ENCODE data around the gene ROR2.
A peak's percentile ranks its signal among the peaks of the same experiment; 100 is the strongest.

The ROR2 gene

DNA sequence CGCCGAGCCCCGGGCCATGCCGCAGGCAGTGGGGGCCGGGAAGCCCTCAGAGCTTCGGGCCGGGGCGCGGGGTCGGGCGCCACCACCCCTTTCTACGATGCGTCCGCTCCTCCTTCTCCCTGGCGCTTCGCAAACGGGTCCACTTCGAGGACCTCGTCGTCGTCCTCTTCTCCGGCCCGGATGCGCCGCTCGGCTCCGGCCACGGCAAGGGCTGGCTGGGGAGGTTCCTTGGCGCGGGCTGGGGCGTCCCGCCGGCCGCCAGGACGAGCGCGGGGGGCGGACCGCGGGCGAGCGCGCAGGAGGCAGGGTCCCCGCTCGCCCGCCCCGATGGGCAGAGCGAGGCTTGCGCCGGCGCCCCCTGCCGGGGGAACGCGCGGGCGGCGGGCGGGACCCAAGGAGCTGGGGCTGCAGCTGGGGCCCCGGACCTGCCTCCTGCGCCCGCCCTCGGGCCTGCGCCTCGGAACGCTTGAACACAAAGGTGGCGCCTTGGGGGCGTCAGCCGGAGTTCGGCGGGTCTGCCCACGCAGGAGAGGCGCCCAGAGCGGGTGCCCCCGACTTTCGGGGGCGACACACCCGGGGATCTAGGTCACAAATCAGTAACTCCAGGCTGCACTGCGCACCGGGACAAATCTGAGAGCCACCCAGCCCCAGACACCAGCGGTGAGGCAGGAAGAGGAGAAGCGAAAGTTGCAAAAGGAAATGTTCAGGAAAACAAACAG is at the start of gene ROR2:
TSS of gene ROR2 (minus strand) at position 283 of the 719 bp plus-strand sequence.
- peak; percentile 15; the same call in 1 of the 2 replicates for TF ChIP-seq RAD21 (IDR thresholded peaks at IDR 0.05; ENCODE audit: low read depth)
- TF ChIP-seq TAF1 (IDR thresholded peaks at IDR 0.05; ENCODE audit: low read depth) = no peak
- no peak for TF ChIP-seq TCF12 (IDR thresholded peaks at IDR 0.05; ENCODE audit: low read depth)
- no peak for TF ChIP-seq YY1 (IDR thresholded peaks at IDR 0.05; ENCODE audit: low read depth)
- TF ChIP-seq USF1 (IDR thresholded peaks at IDR 0.05) = no peak
- no peak for TF ChIP-seq CREB1 (IDR thresholded peaks at IDR 0.05; ENCODE audit: low read depth)
- no peak for TF ChIP-seq NFIC (IDR thresholded peaks at IDR 0.05)
- no peak for TF ChIP-seq TEAD4 (IDR thresholded peaks at IDR 0.05)

GRCh38 chr9:91995000-91995655 is 45.1 kb upstream of the ROR2 start:
- no peak for TF ChIP-seq CEBPB (IDR thresholded peaks at IDR 0.05)
- no peak for TF ChIP-seq EP300 (IDR thresholded peaks at IDR 0.05; ENCODE audit: borderline replicate concordance)

GRCh38 chr9:91994422-91994821 is 44.4 kb upstream of the ROR2 start:
- TF ChIP-seq USF1 (IDR thresholded peaks at IDR 0.05) = no peak
- TF ChIP-seq TCF12 (IDR thresholded peaks at IDR 0.05; ENCODE audit: low read depth) = no peak
- TF ChIP-seq MAX (IDR thresholded peaks at IDR 0.05) = no peak
- TF ChIP-seq CREB1 (IDR thresholded peaks at IDR 0.05; ENCODE audit: low read depth) = no peak
- no peak for TF ChIP-seq CEBPB (IDR thresholded peaks at IDR 0.05)
- no peak for TF ChIP-seq ZBTB7A (IDR thresholded peaks at IDR 0.05; ENCODE audit: low read depth)
- TF ChIP-seq TEAD4 (IDR thresholded peaks at IDR 0.05) = no peak
- no peak for TF ChIP-seq NFIC (IDR thresholded peaks at IDR 0.05)
- no peak for TF ChIP-seq EGR1 (IDR thresholded peaks at IDR 0.05)
- TF ChIP-seq EP300 (IDR thresholded peaks at IDR 0.05; ENCODE audit: borderline replicate concordance) = no peak
- no peak for TF ChIP-seq FOXM1 (IDR thresholded peaks at IDR 0.05; ENCODE audit: borderline replicate concordance, low read depth)
- TF ChIP-seq, protein P1, sequence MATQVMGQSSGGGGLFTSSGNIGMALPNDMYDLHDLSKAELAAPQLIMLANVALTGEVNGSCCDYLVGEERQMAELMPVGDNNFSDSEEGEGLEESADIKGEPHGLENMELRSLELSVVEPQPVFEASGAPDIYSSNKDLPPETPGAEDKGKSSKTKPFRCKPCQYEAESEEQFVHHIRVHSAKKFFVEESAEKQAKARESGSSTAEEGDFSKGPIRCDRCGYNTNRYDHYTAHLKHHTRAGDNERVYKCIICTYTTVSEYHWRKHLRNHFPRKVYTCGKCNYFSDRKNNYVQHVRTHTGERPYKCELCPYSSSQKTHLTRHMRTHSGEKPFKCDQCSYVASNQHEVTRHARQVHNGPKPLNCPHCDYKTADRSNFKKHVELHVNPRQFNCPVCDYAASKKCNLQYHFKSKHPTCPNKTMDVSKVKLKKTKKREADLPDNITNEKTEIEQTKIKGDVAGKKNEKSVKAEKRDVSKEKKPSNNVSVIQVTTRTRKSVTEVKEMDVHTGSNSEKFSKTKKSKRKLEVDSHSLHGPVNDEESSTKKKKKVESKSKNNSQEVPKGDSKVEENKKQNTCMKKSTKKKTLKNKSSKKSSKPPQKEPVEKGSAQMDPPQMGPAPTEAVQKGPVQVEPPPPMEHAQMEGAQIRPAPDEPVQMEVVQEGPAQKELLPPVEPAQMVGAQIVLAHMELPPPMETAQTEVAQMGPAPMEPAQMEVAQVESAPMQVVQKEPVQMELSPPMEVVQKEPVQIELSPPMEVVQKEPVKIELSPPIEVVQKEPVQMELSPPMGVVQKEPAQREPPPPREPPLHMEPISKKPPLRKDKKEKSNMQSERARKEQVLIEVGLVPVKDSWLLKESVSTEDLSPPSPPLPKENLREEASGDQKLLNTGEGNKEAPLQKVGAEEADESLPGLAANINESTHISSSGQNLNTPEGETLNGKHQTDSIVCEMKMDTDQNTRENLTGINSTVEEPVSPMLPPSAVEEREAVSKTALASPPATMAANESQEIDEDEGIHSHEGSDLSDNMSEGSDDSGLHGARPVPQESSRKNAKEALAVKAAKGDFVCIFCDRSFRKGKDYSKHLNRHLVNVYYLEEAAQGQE (IDR thresholded peaks at IDR 0.05; ENCODE audit: low read depth) = no peak
- TF ChIP-seq RAD21 (IDR thresholded peaks at IDR 0.05; ENCODE audit: low read depth) = no peak
- no peak for TF ChIP-seq TAF1 (IDR thresholded peaks at IDR 0.05; ENCODE audit: low read depth)
- no peak for TF ChIP-seq YY1 (IDR thresholded peaks at IDR 0.05; ENCODE audit: low read depth)

DNA sequence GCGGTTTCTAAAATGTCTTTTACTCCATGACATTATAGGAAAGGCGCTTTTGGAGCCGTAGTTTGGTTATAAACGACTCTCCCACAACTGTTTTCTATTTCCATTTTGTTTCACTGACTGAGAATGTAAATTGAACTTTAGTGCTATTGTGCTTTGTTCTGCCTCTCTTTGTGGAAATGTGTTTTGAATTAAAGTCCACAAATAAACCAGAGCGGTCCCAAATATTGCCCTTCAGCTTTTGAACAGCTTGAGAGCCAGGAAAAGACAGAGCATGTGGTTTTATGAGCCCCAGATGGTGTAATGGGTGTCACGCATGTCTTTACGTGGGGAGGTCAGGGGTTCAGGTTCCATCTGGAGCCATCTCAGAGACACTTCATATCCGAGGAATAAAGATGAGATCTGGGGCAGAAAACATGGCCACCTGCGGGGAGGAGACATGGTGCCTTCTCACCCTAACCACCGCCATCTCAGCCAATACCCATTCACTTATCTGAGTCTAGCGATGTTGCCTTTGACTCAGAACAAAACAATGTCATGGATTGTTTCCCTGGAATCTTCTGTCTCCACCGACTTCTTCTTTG is 42.5 kb upstream of the ROR2 start:
- TF ChIP-seq EP300 (IDR thresholded peaks at IDR 0.05; ENCODE audit: borderline replicate concordance) (no peak), USF1 (IDR thresholded peaks at IDR 0.05) (no peak), YY1 (IDR thresholded peaks at IDR 0.05; ENCODE audit: low read depth) (no peak), CREB1 (IDR thresholded peaks at IDR 0.05; ENCODE audit: low read depth) (no peak), RAD21 (IDR thresholded peaks at IDR 0.05; ENCODE audit: low read depth) (no peak), MAX (IDR thresholded peaks at IDR 0.05) (no peak), CEBPB (IDR thresholded peaks at IDR 0.05) (no peak), ZBTB7A (IDR thresholded peaks at IDR 0.05; ENCODE audit: low read depth) (no peak), NFIC (IDR thresholded peaks at IDR 0.05) (no peak), FOXM1 (IDR thresholded peaks at IDR 0.05; ENCODE audit: borderline replicate concordance, low read depth) (no peak), EGR1 (IDR thresholded peaks at IDR 0.05) (no peak), TAF1 (IDR thresholded peaks at IDR 0.05; ENCODE audit: low read depth) (no peak), TCF12 (IDR thresholded peaks at IDR 0.05; ENCODE audit: low read depth) (no peak), TEAD4 (IDR thresholded peaks at IDR 0.05) (no peak)
- TF ChIP-seq, protein P1 (IDR thresholded peaks at IDR 0.05; ENCODE audit: low read depth) = no peak

Data from Ishikawa (cell line).